GM21528 (cell line): ENCODE measurements around the gene IQGAP1.

Experiments used
- ATAC-seq: cut with Tn5 transposase; IDR thresholded peaks from one replicate; pipeline ENCODE4 v1.9.1; 2021; ENCODE audit warnings: mild to moderate bottlenecking, moderate library complexity; ENCODE audit not compliant: unreplicated experiment, low FRiP score

IQGAP1 gene

GRCh38 chr15:90365414-90366055 is 22.5 kb upstream of the IQGAP1 start:
- ATAC-seq = no peak

DNA sequence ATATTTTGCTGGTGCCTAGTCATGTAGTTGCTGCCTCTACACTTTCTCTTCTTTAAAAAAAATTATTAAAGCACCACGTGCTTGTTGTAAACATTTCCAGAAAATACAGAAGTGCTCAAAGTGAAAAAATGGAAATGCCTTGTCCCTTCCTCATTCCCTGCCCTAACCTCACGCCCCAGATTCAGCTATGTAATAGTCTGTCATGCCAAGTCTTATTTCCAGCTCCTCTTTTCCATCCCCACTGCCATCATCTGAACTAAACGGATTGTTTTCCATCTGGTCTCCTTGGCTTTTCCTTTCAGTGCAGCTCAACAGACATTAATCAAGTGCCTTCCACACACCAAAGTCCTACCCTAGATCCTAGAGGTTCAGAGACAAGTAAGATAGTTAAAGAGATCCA is 20.5 kb upstream of the IQGAP1 start:
- ATAC-seq = no peak

- ATAC-seq = no peak
These were observed 13.0 kb upstream of the IQGAP1 start for GRCh38 chr15:90375071-90375470.

DNA sequence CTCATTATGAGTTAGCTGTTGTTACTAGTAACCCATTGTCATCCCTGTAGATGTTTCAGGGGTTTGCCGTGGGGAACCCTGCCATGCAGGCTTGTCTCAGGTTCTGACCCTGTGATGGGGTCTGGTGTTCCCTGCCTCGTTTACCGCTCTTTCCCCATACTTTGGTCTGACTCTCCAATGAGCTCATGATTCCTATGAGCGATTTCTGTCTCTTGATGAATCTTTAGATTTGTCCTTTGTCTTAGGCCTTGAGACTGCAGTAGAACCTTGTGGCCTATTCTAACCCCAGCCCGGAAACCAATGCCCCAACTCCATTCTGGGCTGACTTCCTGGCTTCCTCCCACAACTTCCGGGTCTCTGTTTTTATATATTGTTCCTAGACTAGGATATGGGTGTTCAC is 11.3 kb upstream of the IQGAP1 start:
- ATAC-seq = no peak

- ATAC-seq = no peak
These were observed 8.8 kb upstream of the IQGAP1 start for GRCh38 chr15:90379263-90379662.

GRCh38 chr15:90381515-90381914 is 6.5 kb upstream of the IQGAP1 start:
- ATAC-seq = no peak

DNA sequence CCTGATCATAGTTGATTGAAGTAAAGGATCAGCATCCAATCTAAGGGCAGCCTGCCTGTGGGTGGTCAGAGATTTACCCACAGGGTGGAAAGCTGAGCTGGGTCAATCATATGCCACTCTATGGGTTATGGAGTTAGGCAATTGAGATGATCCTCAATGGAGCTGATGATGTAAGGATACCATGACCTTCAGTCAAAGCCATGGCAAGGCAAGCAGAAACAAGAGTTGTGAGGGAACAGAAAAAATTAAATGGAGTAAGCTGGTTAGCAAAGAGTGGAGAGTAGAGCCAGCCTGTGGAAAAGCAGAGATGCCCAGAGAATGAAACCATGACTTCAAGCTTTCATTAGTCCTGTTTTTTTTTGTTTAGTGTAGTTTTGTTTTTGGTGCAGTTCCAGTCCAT is 5.7 kb upstream of the IQGAP1 start:
- no peak for ATAC-seq

DNA sequence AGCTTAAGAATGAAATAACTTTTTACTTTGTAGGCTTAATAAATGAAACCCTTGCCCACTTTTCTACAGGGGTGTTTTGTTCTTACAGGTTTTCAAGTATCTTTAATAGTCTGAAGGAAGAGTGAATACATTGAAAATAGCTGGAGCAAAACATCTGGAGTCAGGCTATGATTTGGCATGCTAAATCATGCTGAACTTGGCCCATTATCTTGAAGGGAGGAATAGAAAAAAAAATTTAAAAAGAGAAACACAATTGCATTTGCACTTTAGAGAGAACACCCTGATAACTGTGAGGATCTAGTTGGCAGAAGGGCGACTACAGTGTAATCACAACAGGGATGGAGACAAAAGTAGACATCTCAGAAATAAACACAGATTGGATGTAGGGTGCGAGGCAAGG is 1.8 kb upstream of the IQGAP1 start:
- ATAC-seq = no peak

DNA sequence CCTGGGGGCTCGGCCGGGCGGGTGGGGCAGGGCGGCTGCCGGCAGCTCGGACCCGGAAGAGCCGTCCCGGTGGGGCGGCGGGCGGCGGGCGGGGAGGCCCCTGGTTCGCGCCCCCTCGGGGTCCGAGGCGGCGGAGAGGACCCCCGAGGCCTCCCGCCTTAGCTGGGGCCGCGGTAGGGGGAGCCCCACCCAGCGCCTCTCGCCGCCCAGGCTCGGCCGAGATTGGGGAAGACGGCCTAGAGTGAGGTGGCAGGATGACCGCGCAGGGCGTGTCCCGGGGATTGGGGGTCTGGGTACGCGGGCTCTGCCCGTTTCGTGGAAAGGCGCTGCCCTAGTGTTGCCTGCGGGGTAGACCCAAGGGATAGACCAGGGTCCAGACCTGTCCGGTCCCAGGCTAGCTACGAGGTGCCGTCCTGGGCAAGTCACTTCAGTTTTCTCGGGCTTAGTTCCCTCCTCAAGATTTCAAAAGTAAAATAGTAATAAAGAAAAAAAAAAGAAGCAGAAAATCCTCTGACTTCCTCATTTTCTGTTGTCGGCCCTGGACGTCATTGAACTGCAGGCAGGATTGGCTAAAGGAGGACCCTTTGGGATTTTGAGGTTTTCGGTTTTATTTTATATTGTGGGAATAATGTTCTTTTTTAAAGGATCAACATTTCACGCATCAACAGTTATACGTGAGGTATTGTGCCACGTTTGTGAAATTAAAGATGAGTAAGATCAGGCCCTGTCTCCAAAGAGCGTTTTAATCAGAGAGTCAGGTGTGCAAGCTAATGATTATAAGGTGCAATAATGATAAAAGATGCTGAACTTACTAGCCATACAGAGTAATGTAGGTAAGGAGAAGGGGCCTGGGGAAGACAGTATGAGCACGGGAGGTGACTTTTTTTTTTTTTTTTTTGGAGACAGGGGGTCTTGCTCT is 679 bp downstream of the IQGAP1 start:
- peak; percentile 54 for ATAC-seq

DNA sequence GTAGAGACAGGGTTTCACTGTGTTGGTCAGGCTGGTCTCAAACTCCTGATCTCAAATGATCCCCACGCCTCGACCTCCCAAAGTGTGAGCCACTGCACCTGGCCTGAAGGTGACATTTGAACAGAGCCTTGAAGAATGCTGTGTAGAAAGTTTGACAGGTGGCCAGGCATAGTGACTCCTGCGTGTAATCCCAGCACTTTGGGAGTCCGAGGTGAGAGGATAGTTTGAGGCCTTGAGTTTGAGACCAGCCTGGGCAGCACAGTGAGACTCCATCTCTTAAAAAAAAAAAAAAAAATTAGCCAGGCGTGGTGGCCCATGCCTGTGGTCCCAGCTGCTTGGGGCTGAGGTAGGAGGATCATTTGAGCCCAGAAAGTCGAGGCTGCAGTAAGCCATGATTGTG is 1.5 kb downstream of the IQGAP1 start:
- ATAC-seq = no peak

- no peak for ATAC-seq
These were observed 5.0 kb downstream of the IQGAP1 start for GRCh38 chr15:90393040-90393439.

- ATAC-seq = no peak
These were observed 6.0 kb downstream of the IQGAP1 start for GRCh38 chr15:90394074-90394473.

DNA sequence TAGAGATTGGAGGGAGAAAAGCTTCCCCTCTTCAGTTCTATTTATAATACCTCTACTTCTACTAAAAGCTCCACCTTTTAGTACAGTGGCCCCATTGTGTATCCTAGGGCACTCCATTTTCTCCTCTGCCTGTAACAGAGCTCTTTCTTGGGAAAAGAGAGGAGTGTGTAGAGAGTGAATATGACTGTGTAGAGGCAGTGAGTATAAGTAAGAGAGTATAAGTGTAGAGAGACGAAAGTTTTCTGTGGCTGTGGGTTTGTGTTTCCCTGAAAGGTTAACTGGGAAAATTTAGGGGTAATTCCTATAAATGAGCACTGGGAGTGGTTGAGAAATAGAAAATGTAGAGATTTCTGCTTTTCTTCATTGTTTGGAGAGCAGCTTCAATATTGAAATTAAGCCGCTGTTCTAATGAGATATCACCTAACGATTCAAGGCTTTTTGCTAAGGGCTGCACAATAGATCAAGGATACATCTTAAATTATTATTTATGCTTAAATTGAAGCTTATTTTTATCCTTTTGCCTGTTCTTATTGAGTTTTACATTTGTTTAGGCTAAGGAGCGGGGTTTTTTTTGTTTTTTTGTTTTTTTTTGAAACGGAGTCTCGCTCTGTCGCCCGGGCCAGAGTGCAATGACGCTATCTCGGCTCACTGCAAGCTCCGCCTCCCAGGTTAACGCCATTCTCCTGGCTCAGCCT is 6.9 kb downstream of the IQGAP1 start:
- ATAC-seq = no peak

DNA sequence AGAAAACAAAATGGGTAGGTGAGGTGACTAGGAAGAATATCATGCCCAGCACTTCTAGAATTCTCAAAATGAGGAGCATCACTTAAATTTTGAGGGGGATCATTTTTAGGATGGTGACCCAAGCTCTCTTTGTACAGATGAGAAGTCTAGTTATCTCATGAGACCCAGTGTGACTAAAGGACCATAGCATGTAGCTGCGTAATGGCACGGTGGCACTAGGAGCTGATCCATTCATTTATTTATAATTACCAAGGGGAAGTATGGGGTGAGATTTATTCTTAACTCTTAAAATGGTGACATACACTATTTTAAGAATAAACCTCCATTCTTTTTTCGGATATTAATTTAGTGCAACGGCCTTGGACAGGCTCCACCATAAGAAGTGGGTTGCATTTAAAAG is 8.3 kb downstream of the IQGAP1 start:
- ATAC-seq = no peak

DNA sequence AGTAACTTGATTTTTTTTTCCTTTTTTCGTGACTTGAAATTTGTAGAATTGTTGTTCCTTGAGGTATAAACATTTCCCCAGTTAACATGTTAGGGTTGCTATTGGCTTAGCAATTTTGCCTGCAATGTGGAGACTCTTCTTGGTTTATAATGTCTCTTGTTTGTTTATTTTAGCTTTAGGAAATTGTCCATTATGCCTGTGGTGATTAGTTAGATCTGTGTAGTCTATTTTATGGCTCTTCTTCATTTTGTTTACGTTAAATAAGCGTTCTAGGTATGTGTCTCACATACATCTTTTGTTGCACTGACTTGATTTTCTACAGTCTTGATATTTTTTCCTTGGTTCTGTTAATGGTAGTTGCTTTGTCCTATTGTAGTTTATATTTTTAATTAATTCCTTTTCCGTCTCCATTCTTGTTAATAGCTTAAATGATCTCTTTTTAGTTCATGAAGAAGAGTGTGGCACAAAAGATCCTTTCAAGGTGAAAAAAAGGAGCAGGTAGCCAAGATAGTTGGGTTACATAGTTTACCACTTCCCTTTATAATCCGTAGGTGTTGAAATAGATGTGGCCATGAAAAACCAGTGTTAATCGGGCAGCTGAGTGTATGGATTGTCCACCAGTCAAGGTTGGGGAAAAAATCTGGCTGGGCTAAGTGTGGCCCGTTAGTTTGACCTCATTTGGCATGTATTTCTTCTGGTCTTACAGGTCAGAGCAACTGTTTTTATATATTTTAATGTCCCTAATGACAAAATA is 12.1 kb downstream of the IQGAP1 start:
- peak; percentile 10 for ATAC-seq

GRCh38 chr15:90400759-90401314 is 12.8 kb downstream of the IQGAP1 start:
- peak; percentile 93 for ATAC-seq

- ATAC-seq = no peak
These were observed 13.5 kb downstream of the IQGAP1 start for GRCh38 chr15:90401495-90401894.

DNA sequence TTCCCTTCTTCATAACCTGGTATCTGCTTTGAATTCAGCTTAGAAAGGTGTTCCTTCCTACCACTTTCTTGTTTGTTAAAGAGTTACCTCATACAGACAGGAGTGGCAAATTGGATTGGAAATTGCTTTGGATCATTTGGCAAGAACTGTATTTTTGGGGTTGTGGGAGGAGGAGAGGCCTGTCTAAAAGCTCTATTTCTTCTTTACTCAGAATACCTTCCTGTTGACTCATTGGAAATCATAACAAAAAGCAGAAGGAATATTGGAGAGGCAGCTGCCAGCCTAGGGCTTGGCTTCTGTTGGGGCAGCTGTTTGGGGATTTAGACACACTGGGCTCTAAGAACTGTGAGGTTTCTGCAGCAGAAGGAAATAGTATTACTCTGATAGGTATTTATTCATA is 14.2 kb downstream of the IQGAP1 start:
- ATAC-seq = no peak

- no peak for ATAC-seq
These were observed 14.7 kb downstream of the IQGAP1 start for GRCh38 chr15:90402767-90403166.

DNA sequence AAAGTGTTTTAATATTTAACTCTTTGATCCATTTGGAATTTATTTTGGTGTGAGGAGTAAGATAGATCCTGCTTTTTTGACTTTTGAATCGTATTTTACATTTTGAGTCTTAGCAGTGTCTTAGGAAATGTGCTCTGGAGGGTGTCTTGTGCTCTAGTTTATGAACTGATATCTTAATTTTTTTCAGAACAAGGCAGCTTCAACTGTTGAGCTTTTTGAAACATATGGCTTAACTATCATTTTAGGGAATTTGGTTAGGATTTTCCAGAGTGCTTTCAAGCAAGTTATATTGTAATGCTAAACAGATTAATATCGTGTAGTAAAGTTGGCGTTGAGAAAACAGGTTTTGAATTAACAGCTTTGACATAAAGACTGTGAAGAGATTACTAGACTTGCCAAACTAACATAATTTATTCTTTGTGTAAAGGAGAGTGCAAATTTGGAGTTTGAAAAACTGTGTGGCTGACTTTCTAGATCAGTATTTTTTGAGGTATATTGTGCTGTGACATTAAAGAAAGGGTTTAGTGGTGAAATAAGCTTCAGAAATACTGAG is 17.1 kb downstream of the IQGAP1 start:
- no peak for ATAC-seq
